ENCODE measurements around the gene KATNB1. TPM values are rescaled to one million over a fixed set of nuclear protein-coding genes. Genes with fewer than 3 reads are reported as not detected.

Gene KATNB1
- total RNA-seq, 1 experiment from 2014 or later, result 30.6 TPM

- no peaks in the 10 kb centered on the region for H3K4me1 Mint-ChIP-seq (ENCODE audit: insufficient read depth, unreplicated experiment)
- DNase-seq (ENCODE audit: unreplicated experiment), result no peak
- ChIA-PET POLR2A (no interaction called here), CTCF (no interaction called here)
- H3K9me3 Mint-ChIP-seq (ENCODE audit: unreplicated experiment), result no peaks in the 10 kb centered on the region
- intact Hi-C loops (cut with micrococcal nuclease), result no loop called here
- H3K27me3 Mint-ChIP-seq (ENCODE audit: insufficient read depth, unreplicated experiment), result peaks cover 19% of the 10 kb centered on the region
- no peak for TF ChIP-seq CTCF (IDR thresholded peaks at IDR 0.05; ENCODE audit: unreplicated experiment)
- no peaks in the 10 kb centered on the region for H3K36me3 Mint-ChIP-seq (ENCODE audit: insufficient read depth, unreplicated experiment)
- no peak overlapping the region for H3K4me3 Mint-ChIP-seq (ENCODE audit: unreplicated experiment)
- H3K27ac Mint-ChIP-seq (ENCODE audit: low read depth, unreplicated experiment), result no peak overlapping the region
- BruUV-seq (replicated peaks), result no TSS peak
Measured at GRCh38 chr16:57688487-57688986, 47.0 kb upstream of the KATNB1 start.

- H3K9me3 Mint-ChIP-seq (ENCODE audit: unreplicated experiment), result no peaks in the 10 kb centered on the region
- CTCF ChIA-PET, result interaction anchor here (0.5 kb wide), 1 partner anchor 40 kb away, joined by 3 read pairs; no protein-coding TSS in a partner anchor
- peaks cover 20% of the 10 kb centered on the region for H3K27me3 Mint-ChIP-seq (ENCODE audit: insufficient read depth, unreplicated experiment)
- POLR2A ChIA-PET, result interaction anchor here (0.5 kb wide), 1 partner anchor 10 kb away, joined by 4 read pairs; no protein-coding TSS in a partner anchor
- H3K4me1 Mint-ChIP-seq (ENCODE audit: insufficient read depth, unreplicated experiment), result no peaks in the 10 kb centered on the region
- H3K4me3 Mint-ChIP-seq (ENCODE audit: unreplicated experiment), result no peak overlapping the region
- no peak for DNase-seq (ENCODE audit: unreplicated experiment)
- no TSS peak for BruUV-seq (replicated peaks)
- no peak overlapping the region for H3K27ac Mint-ChIP-seq (ENCODE audit: low read depth, unreplicated experiment)
- H3K36me3 Mint-ChIP-seq (ENCODE audit: insufficient read depth, unreplicated experiment), result no peaks in the 10 kb centered on the region
- TF ChIP-seq CTCF (IDR thresholded peaks at IDR 0.05; ENCODE audit: unreplicated experiment), result no peak
- intact Hi-C loops (cut with micrococcal nuclease), result no loop called here
Measured at GRCh38 chr16:57688987-57689761, 46.4 kb upstream of the KATNB1 start.

- no TSS peak for BruUV-seq (replicated peaks)
- ChIA-PET POLR2A (interaction anchor here (0.5 kb wide), 1 partner anchor 11 kb away, joined by 4 read pairs; no protein-coding TSS in a partner anchor), CTCF (interaction anchor here (0.5 to 0.7 kb wide), 3 partner anchors 40 to 780 kb away, joined by 3 to 4 read pairs (median 3); no protein-coding TSS in a partner anchor)
- no peak overlapping the region for H3K4me3 Mint-ChIP-seq (ENCODE audit: unreplicated experiment)
- DNase-seq (ENCODE audit: unreplicated experiment), result no peak
- H3K9me3 Mint-ChIP-seq (ENCODE audit: unreplicated experiment), result no peaks in the 10 kb centered on the region
- no peaks in the 10 kb centered on the region for H3K36me3 Mint-ChIP-seq (ENCODE audit: insufficient read depth, unreplicated experiment)
- H3K27me3 Mint-ChIP-seq (ENCODE audit: insufficient read depth, unreplicated experiment), result peaks cover 20% of the 10 kb centered on the region
- TF ChIP-seq CTCF (IDR thresholded peaks at IDR 0.05; ENCODE audit: unreplicated experiment), result no peak
- no peak overlapping the region for H3K27ac Mint-ChIP-seq (ENCODE audit: low read depth, unreplicated experiment)
- intact Hi-C loops (cut with micrococcal nuclease), result no loop called here
- no peaks in the 10 kb centered on the region for H3K4me1 Mint-ChIP-seq (ENCODE audit: insufficient read depth, unreplicated experiment)
Measured at GRCh38 chr16:57689762-57690558, 45.6 kb upstream of the KATNB1 start.

All from MCF 10A (cell line).